ENCODE data around the gene BBS7.

Gene BBS7

DNA sequence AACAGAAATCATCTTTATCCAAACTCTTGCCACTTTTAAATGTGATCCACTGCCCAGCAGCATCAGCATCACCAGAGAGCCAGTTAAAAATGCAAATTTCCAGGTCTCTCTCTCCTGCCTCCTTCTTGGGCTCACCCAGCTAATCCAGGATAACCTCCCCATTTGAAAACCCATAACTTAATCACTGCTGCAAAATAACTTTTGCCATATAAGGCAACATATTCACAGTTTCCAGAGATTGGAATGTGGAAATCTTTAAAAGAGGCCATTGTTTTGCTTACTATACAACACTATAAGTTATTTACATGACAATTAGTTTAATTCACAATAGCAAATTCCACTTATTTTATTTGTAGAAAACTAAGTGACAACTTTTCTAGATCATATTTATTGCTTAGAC is 74.0 kb downstream of the BBS7 start:
- no peaks in the 10 kb centered on the region for H3K27me3 ChIP-seq (ENCODE audit: insufficient read depth, low read length)
- H3K9ac ChIP-seq (ENCODE audit: low read length): no peak overlapping the region
- no peak overlapping the region for H2AFZ ChIP-seq (ENCODE audit: low read length)
- H3K9me3 ChIP-seq (ENCODE audit: low read length): no peaks in the 10 kb centered on the region
- no peaks in the 10 kb centered on the region for H3K36me3 ChIP-seq (ENCODE audit: insufficient read depth, low read length)
- TF ChIP-seq CTCF (IDR thresholded peaks at IDR 0.05; ENCODE audit: low read length) (no peak), EZH2 (IDR thresholded peaks at IDR 0.05; ENCODE audit: borderline replicate concordance, low read length) (no peak)
- H3K4me1 ChIP-seq (ENCODE audit: insufficient read depth, low read length, severe bottlenecking): peaks cover 17% of the 10 kb centered on the region
- H3F3A ChIP-seq (ENCODE audit: insufficient read depth, low read length): no peaks in the 10 kb centered on the region
- H4K20me1 ChIP-seq (ENCODE audit: insufficient read depth, low read length): no peaks in the 10 kb centered on the region
- H3K9me2 ChIP-seq (ENCODE audit: low read depth, low read length): no peaks in the 10 kb centered on the region
- H3K4me2 ChIP-seq (ENCODE audit: low read length): no peak overlapping the region
- no peak overlapping the region for H3K4me3 ChIP-seq (ENCODE audit: low read depth, low read length, poor library complexity, severe bottlenecking)
- no peak overlapping the region for H3K27ac ChIP-seq (ENCODE audit: low read depth, low read length, poor library complexity, severe bottlenecking)
- H3K79me2 ChIP-seq (ENCODE audit: insufficient read depth, low read length): peaks cover under 1% of the 10 kb centered on the region

GRCh38 chr4:121794505-121795188 is 75.6 kb downstream of the BBS7 start:
- Histone ChIP-seq H3K4me1 (ENCODE audit: insufficient read depth, low read length, severe bottlenecking) (peaks cover 7% of the 10 kb centered on the region), H3K27ac (ENCODE audit: low read depth, low read length, poor library complexity, severe bottlenecking) (no peak overlapping the region), H3K79me2 (ENCODE audit: insufficient read depth, low read length) (no peaks in the 10 kb centered on the region), H3F3A (ENCODE audit: insufficient read depth, low read length) (no peaks in the 10 kb centered on the region), H3K4me2 (ENCODE audit: low read length) (no peak overlapping the region), H3K4me3 (ENCODE audit: low read depth, low read length, poor library complexity, severe bottlenecking) (no peak overlapping the region), H2AFZ (ENCODE audit: low read length) (no peak overlapping the region), H4K20me1 (ENCODE audit: insufficient read depth, low read length) (no peaks in the 10 kb centered on the region), H3K9me2 (ENCODE audit: low read depth, low read length) (no peaks in the 10 kb centered on the region), H3K9me3 (ENCODE audit: low read length) (no peaks in the 10 kb centered on the region), H3K27me3 (ENCODE audit: insufficient read depth, low read length) (no peaks in the 10 kb centered on the region), H3K9ac (ENCODE audit: low read length) (no peak overlapping the region), H3K36me3 (ENCODE audit: insufficient read depth, low read length) (no peaks in the 10 kb centered on the region)
- TF ChIP-seq CTCF (IDR thresholded peaks at IDR 0.05; ENCODE audit: low read length) (no peak), EZH2 (IDR thresholded peaks at IDR 0.05; ENCODE audit: borderline replicate concordance, low read length) (no peak)

DNA sequence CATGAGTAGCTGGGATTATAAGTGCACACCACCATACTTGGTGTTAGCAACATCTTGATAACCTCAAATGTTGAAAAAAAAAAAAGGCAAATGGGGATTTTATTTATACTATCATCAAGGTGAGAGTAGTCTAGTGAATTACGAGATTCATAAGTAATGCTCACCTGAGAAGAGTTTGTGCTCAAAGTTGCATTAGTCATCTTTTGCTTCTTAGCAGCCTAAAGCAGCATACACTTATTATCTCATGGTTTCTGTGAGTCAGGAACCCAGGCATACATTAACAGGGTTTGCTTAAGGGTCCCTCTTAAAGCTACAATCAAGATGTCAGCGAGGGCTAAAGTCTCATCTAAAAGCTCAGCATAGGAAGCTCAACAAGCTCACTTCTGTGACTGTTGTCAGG is 77.3 kb downstream of the BBS7 start:
- Histone ChIP-seq H3F3A (ENCODE audit: insufficient read depth, low read length) (no peaks in the 10 kb centered on the region), H3K9me3 (ENCODE audit: low read length) (no peaks in the 10 kb centered on the region), H3K27ac (ENCODE audit: low read depth, low read length, poor library complexity, severe bottlenecking) (no peak overlapping the region), H3K36me3 (ENCODE audit: insufficient read depth, low read length) (no peaks in the 10 kb centered on the region), H3K4me1 (ENCODE audit: insufficient read depth, low read length, severe bottlenecking) (peaks cover 7% of the 10 kb centered on the region), H3K9me2 (ENCODE audit: low read depth, low read length) (no peaks in the 10 kb centered on the region), H3K9ac (ENCODE audit: low read length) (no peak overlapping the region), H3K27me3 (ENCODE audit: insufficient read depth, low read length) (no peaks in the 10 kb centered on the region), H3K79me2 (ENCODE audit: insufficient read depth, low read length) (no peaks in the 10 kb centered on the region), H3K4me3 (ENCODE audit: low read depth, low read length, poor library complexity, severe bottlenecking) (no peak overlapping the region), H4K20me1 (ENCODE audit: insufficient read depth, low read length) (no peaks in the 10 kb centered on the region), H3K4me2 (ENCODE audit: low read length) (no peak overlapping the region), H2AFZ (ENCODE audit: low read length) (no peak overlapping the region)
- TF ChIP-seq CTCF (IDR thresholded peaks at IDR 0.05; ENCODE audit: low read length) (no peak), EZH2 (IDR thresholded peaks at IDR 0.05; ENCODE audit: borderline replicate concordance, low read length) (no peak)

All from OCI-LY1 (cell line).